ENCODE measurements around the gene IRF4.

GRCh38 chr6:444653-445275, 53.2 kb downstream of the IRF4 start:
- TF ChIP-seq CTCF (IDR thresholded peaks at IDR 0.05; ENCODE audit: low read length) (no peak), EZH2 (optimal IDR thresholded peaks at IDR 0.05; ENCODE audit: low read depth, low read length) (no peak)

Measured in MM.1S (cell line).